GM18505 (cell line): ENCODE data around the gene PHACTR4.
"Not testable (repeated sequence)": the region's sequence is repeated elsewhere in the genome, so short reads cannot be mapped to it uniquely, and the experiment has no call there.

Source experiments
- ATAC-seq: cut with Tn5 transposase; IDR thresholded peaks from one replicate; pipeline ENCODE4 v1.9.1; 2021; ENCODE audit not compliant: unreplicated experiment
- POLR2A ChIP-seq: IDR thresholded peaks from 4 replicates; pipeline ENCODE4 v1.6.1; 2011; ENCODE audit warnings: borderline replicate concordance; ENCODE audit not compliant: insufficient read depth, insufficient read length; ENCODE audit errors: extremely low read depth

Gene PHACTR4

GRCh38 chr1:28369371-28370238 lies at the start of gene PHACTR4:
Gene PHACTR4 (plus strand): TSS chr1:28369740. CDS start chr1:28407448, 37,708 bp downstream.
- peak; percentile 77 for ATAC-seq
- TF ChIP-seq POLR2A = peak; percentile 87

- TF ChIP-seq POLR2A = no peak
- ATAC-seq = no peak
Measured at GRCh38 chr1:28322194-28322593, 47.3 kb upstream of the PHACTR4 start.

- ATAC-seq = no peak
- no peak for TF ChIP-seq POLR2A
Measured at GRCh38 chr1:28323720-28324119, 45.8 kb upstream of the PHACTR4 start.

- ATAC-seq = no peak
- no peak for TF ChIP-seq POLR2A
Measured at GRCh38 chr1:28326515-28326914, 43.0 kb upstream of the PHACTR4 start.

- ATAC-seq = no peak
- TF ChIP-seq POLR2A = no peak
Measured at GRCh38 chr1:28326984-28327383, 42.6 kb upstream of the PHACTR4 start.

- not testable (repeated sequence) for ATAC-seq
Measured at GRCh38 chr1:28327431-28327830, 42.1 kb upstream of the PHACTR4 start.

GRCh38 chr1:28328228-28328648 lies 41.3 kb upstream of the PHACTR4 start:
- no peak for ATAC-seq
- no peak for TF ChIP-seq POLR2A

GRCh38 chr1:28329395-28330153 lies 40.0 kb upstream of the PHACTR4 start:
- TF ChIP-seq POLR2A = no peak
- no peak for ATAC-seq

GRCh38 chr1:28338897-28339296 lies 30.6 kb upstream of the PHACTR4 start:
- ATAC-seq = no peak
- TF ChIP-seq POLR2A = no peak

- ATAC-seq = no peak
- TF ChIP-seq POLR2A = no peak
Measured at GRCh38 chr1:28339551-28339950, 30.0 kb upstream of the PHACTR4 start.

GRCh38 chr1:28340221-28340974 lies 29.1 kb upstream of the PHACTR4 start:
- TF ChIP-seq POLR2A = no peak
- ATAC-seq = no peak

- ATAC-seq = no peak
- no peak for TF ChIP-seq POLR2A
Measured at GRCh38 chr1:28341591-28341990, 27.9 kb upstream of the PHACTR4 start.

- ATAC-seq = no peak
- TF ChIP-seq POLR2A = no peak
Measured at GRCh38 chr1:28343405-28343804, 26.1 kb upstream of the PHACTR4 start.

- ATAC-seq = not testable (repeated sequence)
Measured at GRCh38 chr1:28353248-28353810, 16.2 kb upstream of the PHACTR4 start.

- no peak for ATAC-seq
- no peak for TF ChIP-seq POLR2A
Measured at GRCh38 chr1:28354121-28354520, 15.4 kb upstream of the PHACTR4 start.
